B cell (primary cell): ENCODE measurements around the gene TWF2. TPM values are rescaled to one million over a fixed set of nuclear protein-coding genes. Genes with fewer than 3 reads are reported as not detected.
A peak's percentile ranks its signal among the peaks of the same experiment; 100 is the strongest.

Experiments
- ATAC-seq: fragments of 200-7000 bp; cut with Tn5 transposase; one replicate; pipeline ENCODE4 v1.10.0; 2021; ENCODE audit warnings: low read depth, mild to moderate bottlenecking, moderate number of reproducible peaks, moderate library complexity
- CTCF ChIA-PET: fragments of 350-600 bp; sonication (Branson Sonifier 250); formaldehyde crosslinking; loops from one replicate; lab custom pipeline; 2021; ENCODE audit warnings: antibody characterized with exemption, inconsistent platforms; lab: Charles Lee
- POLR2A ChIA-PET: fragments of 350-600 bp; sonication (Branson Sonifier 250); formaldehyde crosslinking; loops from one replicate; lab custom pipeline; 2021; ENCODE audit warnings: antibody characterized with exemption; lab: Charles Lee
- DNase-seq: peaks from one replicate; pipeline ENCODE4 v3.0.0; 2013
- H2AFZ ChIP-seq: 2 replicates; pipeline ENCODE4 v1.6.1; 2012; ENCODE audit warnings: mild to moderate bottlenecking, low read depth, low read length; ENCODE audit not compliant: insufficient read depth, poor library complexity, severe bottlenecking
- H3K27ac ChIP-seq, 2 donors: 1 replicate in 1 of 2; 2 replicates in 1 of 2; pipeline ENCODE4 v1.5.1; 2012 to 2013; ENCODE audit warnings: low read length in 2 of 2, mild to moderate bottlenecking in 2 of 2, moderate library complexity in 1 of 2
- H3K27me3 ChIP-seq, 4 experiments: fragments of 200-600 bp in 1 of 4; sonication (generic) in 1 of 4; replicated peaks in 1 of 4; 1 replicate in 2 of 4; 2 replicates in 2 of 4; pipeline versions ENCODE4 v1.6.1 to v1.7.0; 2013 to 2016; ENCODE audit warnings: low read length in 3 of 4, mild to moderate bottlenecking in 2 of 4, mixed read lengths in 1 of 4, moderate library complexity in 1 of 4; ENCODE audit not compliant: insufficient read depth in 4 of 4, control insufficient read depth in 3 of 4; ENCODE audit errors: control extremely low read depth in 1 of 4
- H3K36me3 ChIP-seq, 2 experiments: replicated peaks in 1 of 2; 1 replicate in 1 of 2; 2 replicates in 1 of 2; pipeline versions ENCODE4 v1.6.1 to v1.7.1; 2013; ENCODE audit warnings: low read length in 1 of 2; ENCODE audit not compliant: insufficient read depth in 2 of 2, control insufficient read depth in 1 of 2; ENCODE audit errors: control extremely low read depth in 1 of 2, extremely low read depth in 1 of 2
- H3K4me1 ChIP-seq, 2 donors: fragments of 200-600 bp in 1 of 2; sonication (generic) in 1 of 2; 1 replicate in 1 of 2; 2 replicates in 1 of 2; pipeline versions ENCODE4 v1.5.1 to v1.6.1; 2013 to 2017; ENCODE audit warnings: low read length in 2 of 2; ENCODE audit not compliant: control insufficient read depth in 2 of 2, insufficient read depth in 2 of 2
- H3K4me2 ChIP-seq: replicated peaks from 2 replicates; pipeline ENCODE3; 2012; ENCODE audit warnings: mild to moderate bottlenecking, low read depth, low read length; ENCODE audit not compliant: poor library complexity, severe bottlenecking
- H3K4me3 ChIP-seq, 5 experiments: fragments of 200-600 bp in 1 of 5; sonication (generic) in 1 of 5; 1 replicate in 3 of 5; 2 replicates in 2 of 5; pipeline versions ENCODE4 v1.5.1 to v1.7.0; 2011 to 2016; ENCODE audit warnings: low read length in 4 of 5, mild to moderate bottlenecking in 4 of 5, low read depth in 2 of 5, control low read depth in 1 of 5, moderate library complexity in 1 of 5; ENCODE audit not compliant: insufficient read depth in 1 of 5; ENCODE audit errors: control extremely low read depth in 1 of 5, extremely low read depth in 1 of 5
- H3K79me2 ChIP-seq: fragments of 200-600 bp; sonication (generic); one replicate; pipeline ENCODE4 v1.6.0; 2016; ENCODE audit warnings: low read length; ENCODE audit not compliant: control insufficient read depth, insufficient read depth
- H3K9ac ChIP-seq: fragments of 200-600 bp; sonication (generic); 2 replicates; pipeline ENCODE4 v1.6.1; 2017; ENCODE audit warnings: mild to moderate bottlenecking, low read length, moderate library complexity
- H3K9me3 ChIP-seq, 3 donors: one replicate each; pipeline versions ENCODE4 v1.6.1 to v1.7.1; 2013; ENCODE audit warnings: low read length in 2 of 3; ENCODE audit not compliant: control insufficient read depth in 2 of 3, insufficient read depth in 1 of 3; ENCODE audit errors: control extremely low read depth in 1 of 3
- H4K20me1 ChIP-seq: 2 replicates; pipeline ENCODE4 v1.6.0; 2012; ENCODE audit warnings: mild to moderate bottlenecking, low read length; ENCODE audit not compliant: insufficient read depth, control insufficient read depth, poor library complexity, severe bottlenecking
- H3K27ac Mint-ChIP-seq: one replicate; pipeline ENCODE4 v1.8.0; 2021; ENCODE audit warnings: mixed read lengths
- H3K27me3 Mint-ChIP-seq: one replicate; pipeline ENCODE4 v1.8.0; 2021; ENCODE audit warnings: mixed read lengths
- H3K4me1 Mint-ChIP-seq: one replicate; pipeline ENCODE4 v1.8.0; 2021; ENCODE audit warnings: mixed read lengths
- H3K4me3 Mint-ChIP-seq: one replicate; pipeline ENCODE4 v1.8.0; 2021; ENCODE audit warnings: mixed read lengths
- H3K9me3 Mint-ChIP-seq: one replicate; pipeline ENCODE4 v1.8.0; 2022; ENCODE audit warnings: mixed read lengths; ENCODE audit not compliant: insufficient read depth
- CTCF ChIP-seq: fragments of 200-600 bp; IDR thresholded peaks from one replicate; pipeline ENCODE4 v1.8.0; 2022; ENCODE audit warnings: antibody characterized with exemption, mild to moderate bottlenecking
- EZH2 ChIP-seq: IDR thresholded peaks from 2 replicates; pipeline ENCODE4 v1.6.1; 2012; ENCODE audit warnings: borderline replicate concordance, low read depth, mild to moderate bottlenecking, moderate library complexity, low read length; ENCODE audit not compliant: insufficient read depth, poor library complexity, severe bottlenecking
- WGBS: methylation state at CpG from one replicate; pipeline ENCODE4 v1.1.5; 2013; ENCODE audit warnings: missing lambda C conversion rate; ENCODE audit not compliant: insufficient coverage; 5-methylcytosine and 5-hydroxymethylcytosine counted together
- intact Hi-C: fragments of 100-400 bp; cut with micrococcal nuclease; formaldehyde crosslinking; loops from one replicate; pipeline ENCODE4 v1.10.0; 2022
- polyA plus RNA-seq: library from polyadenylated mRNA; depleted of rRNA; stranded (reverse); fragments of >200 nt; gene quantifications from 2 replicates; pipeline ENCODE4 v1.2.3, GENCODE V29; 2012
- total RNA-seq, 2 donors: library from RNA; stranded (reverse); fragments of 120-200 nt in 1 of 2; gene quantifications; 1 replicate in 1 of 2; 2 replicates in 1 of 2; pipeline versions ENCODE4 v1.2.3 to v1.2.4, GENCODE V29; 2013 to 2022

TWF2 gene
- total and polyA plus RNA-seq, 2 donors (not counting 1 experiment from before 2014, with no cell fraction given): 60.3 to 88.2 TPM

DNA sequence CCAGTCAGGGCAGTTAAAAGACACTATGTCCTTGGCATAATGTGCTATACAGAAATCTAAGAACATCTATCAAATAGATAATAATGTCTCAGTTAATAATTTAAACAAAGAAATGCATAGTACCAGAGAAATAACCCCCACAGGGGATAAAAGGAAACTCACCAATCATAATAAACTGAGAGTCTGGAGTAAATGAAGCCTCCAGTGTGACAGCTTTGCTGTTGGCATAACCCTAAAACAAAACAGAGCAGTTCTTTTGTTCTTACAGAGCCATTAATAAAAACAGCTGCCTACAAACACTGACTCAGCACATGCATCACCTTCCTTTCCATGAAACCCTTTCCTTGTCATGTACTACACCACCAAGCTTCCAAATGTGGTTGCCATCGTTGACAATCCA lies 20.1 kb upstream of the TWF2 start:
- intact Hi-C loops: no loop called here
- Histone ChIP-seq H3K27me3 (no peaks in the 10 kb centered on the region), H3K9ac (no peak overlapping the region), H3K4me1 (peaks cover 28 to 36% of the 10 kb centered on the region in 2 donors), H3K79me2 (peaks cover 85% of the 10 kb centered on the region), H3K36me3 (peaks cover 32 to 89% of the 10 kb centered on the region in 2 experiments), H3K4me3 (no peak overlapping the region), H3K9me3 (no peaks in the 10 kb centered on the region), H2AFZ (no peak overlapping the region), H3K27ac (peak overlapping the region in 1 of 2 donors; percentile 39), H4K20me1 (peaks cover 59% of the 10 kb centered on the region), H3K4me2 (no peak overlapping the region)
- CTCF ChIA-PET: interaction anchor here (1.2 to 2.4 kb wide), 4 partner anchors 27 to 80 kb away, joined by 4 to 8 read pairs (median 6); no protein-coding TSS in a partner anchor
- H3K27me3 Mint-ChIP-seq: no peaks in the 10 kb centered on the region
- DNase-seq: no peak
- WGBS: no CpG with 5 or more reads among the region's 1 CpG
- H3K27ac Mint-ChIP-seq: no peak overlapping the region
- no peak overlapping the region for H3K4me3 Mint-ChIP-seq
- H3K9me3 Mint-ChIP-seq: no peaks in the 10 kb centered on the region
- POLR2A ChIA-PET: interaction anchor here (0.6 kb wide), 1 partner anchor 18 kb away, joined by 3 read pairs; no protein-coding TSS in a partner anchor
- TF ChIP-seq EZH2: no peak
- TF ChIP-seq CTCF: no peak
- no peak for ATAC-seq
- peaks cover 41% of the 10 kb centered on the region for H3K4me1 Mint-ChIP-seq

GRCh38 chr3:52257911-52258310 lies 19.0 kb upstream of the TWF2 start:
- Mint-ChIP-seq H3K4me3 (no peak overlapping the region), H3K4me1 (peaks cover 42% of the 10 kb centered on the region), H3K9me3 (no peaks in the 10 kb centered on the region), H3K27ac (no peak overlapping the region), H3K27me3 (no peaks in the 10 kb centered on the region)
- no peak for ATAC-seq
- ChIA-PET CTCF (interaction anchor here (1.2 to 2.4 kb wide), 3 partner anchors 35 to 81 kb away, joined by 4 to 8 read pairs (median 4); no protein-coding TSS in a partner anchor), POLR2A (no interaction called here)
- Histone ChIP-seq H3K9me3 (no peaks in the 10 kb centered on the region), H2AFZ (no peak overlapping the region), H3K4me1 (peaks cover 32 to 38% of the 10 kb centered on the region in 2 donors), H3K4me3 (no peak overlapping the region), H3K4me2 (no peak overlapping the region), H3K27ac (peak overlapping the region in 1 of 2 donors; percentile 39), H3K9ac (no peak overlapping the region), H3K27me3 (no peaks in the 10 kb centered on the region), H4K20me1 (peaks cover 59% of the 10 kb centered on the region), H3K36me3 (peaks cover 29 to 80% of the 10 kb centered on the region in 2 experiments), H3K79me2 (peaks cover 74% of the 10 kb centered on the region)
- 87% methylated on average over 4 of the region's 4 CpGs for whole genome bisulfite sequencing
- no peak for DNase-seq
- TF ChIP-seq CTCF: no peak
- no peak for TF ChIP-seq EZH2
- intact Hi-C loops: no loop called here
